Right lung (tissue), 5 donors: Measurements from ENCODE around the gene MINAR2. TPM values are rescaled to one million over a fixed set of nuclear protein-coding genes. Genes with fewer than 3 reads are reported as not detected.

Experiments used
- DNase-seq, 2 donors: peaks; one replicate each; pipeline ENCODE4 v3.0.0-alpha.2; 2013
- polyA plus RNA-seq, 5 donors: library from polyadenylated mRNA; unstranded; fragments of 120-200 nt; gene quantifications; one replicate each; pipeline versions ENCODE4 v1.2.1 to v1.2.3, GENCODE V29; 2013; ENCODE audit warnings: inconsistent platforms in 1 of 5, low replicate concordance in 1 of 5; ENCODE audit not compliant: insufficient read length in 5 of 5, insufficient read depth in 1 of 5

MINAR2 gene
- polyA plus RNA-seq, 5 donors, result 0.08 TPM; not detected in 4

DNA sequence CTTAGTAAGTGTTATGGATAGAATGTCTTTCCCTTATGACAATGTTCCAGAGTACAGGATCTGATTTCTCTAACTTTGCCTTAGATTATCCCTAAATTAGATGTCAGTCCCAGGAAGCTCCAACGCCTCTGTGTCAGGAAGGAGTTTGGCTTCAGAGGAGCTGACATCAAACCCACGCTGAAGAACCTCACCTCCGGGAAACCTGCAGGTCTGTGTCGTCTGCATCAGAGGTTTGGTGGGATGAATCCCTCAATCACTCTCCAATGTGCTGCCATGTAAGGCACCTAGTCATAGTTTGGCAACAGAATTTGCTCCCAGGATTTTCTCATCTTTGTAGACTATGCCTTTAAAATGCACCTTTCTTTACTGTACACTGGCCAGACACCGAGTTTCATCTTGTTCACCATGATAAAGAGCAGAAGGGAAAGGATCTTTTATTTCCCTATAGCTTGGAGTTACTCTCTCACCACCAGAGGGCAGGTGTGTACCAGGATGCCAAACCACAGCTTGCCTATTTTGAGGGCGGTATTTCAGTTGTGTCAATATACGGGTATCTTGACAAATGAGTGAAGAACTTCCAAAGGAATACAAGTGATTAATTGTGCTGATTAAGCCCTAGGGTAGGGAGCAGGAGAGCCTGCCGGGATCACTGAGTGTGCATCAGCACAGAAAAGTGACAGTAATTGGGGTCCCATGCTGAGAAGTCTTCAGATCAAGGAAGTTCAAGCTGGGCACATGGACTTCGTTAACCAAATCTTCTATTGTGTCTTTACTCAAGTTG lies 23.4 kb downstream of the MINAR2 start:
- DNase-seq, result peak; percentile 28 to 30

DNA sequence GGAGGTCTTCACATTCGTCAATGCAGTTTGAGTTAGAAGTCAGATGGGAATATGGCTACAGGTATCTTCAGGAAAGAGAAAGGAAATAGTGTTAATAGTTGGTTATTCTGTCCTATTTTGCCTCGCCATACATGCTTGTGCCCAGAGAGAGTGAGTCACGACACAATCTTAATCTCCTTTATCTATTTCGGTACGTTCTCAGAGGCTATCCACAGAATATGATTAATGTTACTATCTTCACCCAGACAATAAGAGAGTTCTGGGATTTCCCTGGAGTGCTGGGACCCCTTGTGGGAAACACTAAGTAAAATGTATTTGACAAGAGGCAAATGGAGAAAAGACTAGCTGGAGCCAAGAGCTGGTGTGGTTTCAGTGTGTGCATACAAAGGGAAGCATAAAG lies 25.5 kb downstream of the MINAR2 start:
- DNase-seq, result no peak

DNA sequence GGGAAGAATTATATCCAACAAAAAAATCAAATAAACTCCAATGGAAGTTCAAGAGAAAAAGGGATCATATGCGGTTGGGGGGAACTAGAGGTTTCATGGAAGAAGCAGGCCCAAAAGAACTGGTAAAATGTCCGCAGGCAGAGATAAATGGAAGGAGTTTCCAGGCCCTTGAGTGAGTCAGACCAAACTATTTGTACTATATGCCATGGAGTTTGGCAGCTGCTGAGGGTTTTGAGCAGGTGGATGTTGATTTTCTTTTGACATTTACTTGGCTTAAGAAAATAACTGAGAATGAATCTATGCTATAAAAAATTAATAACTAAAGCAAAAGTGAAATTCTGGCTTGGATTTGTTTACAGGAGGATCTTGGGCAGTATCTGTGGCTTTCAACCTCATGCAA lies 33.7 kb downstream of the MINAR2 start:
- DNase-seq, result no peak

DNA sequence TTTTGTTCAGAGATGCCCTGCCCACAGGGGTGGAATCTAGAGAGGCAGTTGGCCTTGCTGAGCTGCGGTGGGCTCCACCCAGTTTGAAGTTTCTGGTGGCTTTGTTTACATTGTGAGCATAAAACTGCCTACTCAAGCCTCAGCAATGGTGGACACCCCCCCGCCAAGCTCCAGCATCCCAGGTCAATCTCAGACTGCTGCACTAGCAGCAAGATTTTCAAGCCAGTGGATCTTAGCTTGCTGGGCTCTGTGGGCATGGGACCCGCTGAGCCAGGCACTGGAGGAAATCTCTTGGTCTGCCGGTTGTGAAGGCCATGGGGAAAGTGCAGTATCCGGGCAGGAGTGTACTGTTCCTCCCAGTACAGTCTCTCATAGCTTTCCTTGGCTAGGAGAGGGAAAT lies 55.5 kb downstream of the MINAR2 start:
- no peak for DNase-seq

DNA sequence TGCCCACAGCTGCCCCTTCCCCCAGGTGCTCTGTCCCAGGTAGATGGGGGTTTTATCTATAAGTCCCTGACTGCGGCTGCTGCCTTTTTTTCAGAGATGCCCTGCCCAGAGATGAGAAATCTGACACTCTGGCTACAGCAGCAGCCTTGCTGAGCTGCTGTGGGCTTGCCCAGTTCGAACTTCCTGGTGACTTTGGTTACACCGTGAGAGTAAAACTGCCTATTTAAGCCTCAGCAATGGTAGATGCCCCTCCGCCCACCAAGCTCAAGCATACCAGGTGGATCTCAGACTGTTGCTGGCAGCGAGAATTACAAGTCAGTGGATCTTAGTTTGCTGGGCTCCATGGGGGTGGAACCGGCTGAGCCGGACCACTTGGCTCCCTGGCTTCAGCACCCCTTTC lies 56.8 kb downstream of the MINAR2 start:
- no peak for DNase-seq

DNA sequence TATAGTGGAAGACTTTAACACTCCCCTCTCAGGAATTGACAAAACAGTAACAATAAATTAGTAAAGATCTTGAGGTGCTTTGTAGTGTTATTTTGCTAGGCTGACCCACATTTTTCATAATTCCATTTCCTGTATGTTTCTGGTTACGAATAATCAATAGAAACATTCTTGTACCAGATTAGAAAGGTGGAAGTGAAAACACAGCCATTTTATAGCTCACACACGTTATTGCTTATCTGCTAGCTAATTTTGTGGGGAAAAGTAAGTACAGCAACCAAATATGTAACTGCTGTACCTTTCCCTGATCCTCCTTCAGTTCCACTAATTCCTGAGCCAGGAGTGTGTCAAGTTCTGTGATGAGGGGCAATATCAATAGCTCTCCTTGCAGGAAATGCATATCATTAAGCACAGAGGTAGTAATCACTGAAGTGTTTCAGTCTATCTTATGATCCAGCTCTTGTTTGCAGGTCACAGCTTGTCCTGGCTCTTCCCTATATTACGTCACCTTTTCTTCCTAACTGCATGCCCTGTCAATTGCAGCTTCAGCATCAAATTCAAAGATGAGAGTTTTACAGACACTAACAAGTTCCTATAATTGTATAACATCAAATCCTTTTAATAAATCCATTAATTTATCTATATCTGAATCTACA lies 59.4 kb downstream of the MINAR2 start:
- no peak for DNase-seq

Other genes starting within 250 kb of the MINAR2 start
- gene CHSY3, start 156.4 kb downstream of the MINAR2 start, polyA plus RNA-seq, result 1 to 10 TPM; 5.2 to 7.7 (median 6.3) TPM